HepG2 (cell line): ENCODE measurements around the gene SLC39A2. TPM values are rescaled to one million over a fixed set of nuclear protein-coding genes. Genes with fewer than 3 reads are reported as not detected.

Experiments
- CBFB ChIP-seq: sonication (generic); formaldehyde crosslinking; IDR thresholded peaks from 2 replicates; pipeline ENCODE4 v1.4.0; 2020; ENCODE audit warnings: missing genetic modification reagents
- CBX1 ChIP-seq: IDR thresholded peaks from one replicate; pipeline ENCODE4 v1.6.1; 2016; ENCODE audit warnings: antibody characterized with exemption, low read depth
- DMAP1 ChIP-seq: IDR thresholded peaks from 2 replicates; pipeline ENCODE4 v1.6.1; 2016
- FIP1L1 ChIP-seq: fragments of 200-400 bp; formaldehyde crosslinking; IDR thresholded peaks from 2 replicates; pipeline ENCODE4 v1.6.1; 2018; ENCODE audit warnings: low read depth, mild to moderate bottlenecking, low read length, moderate library complexity, borderline replicate concordance; ENCODE audit not compliant: insufficient read depth
- GTF2F1 ChIP-seq: fragments of 150-350 bp; IDR thresholded peaks from 2 replicates; pipeline ENCODE4 v1.6.1; 2014; ENCODE audit warnings: low read length
- NFKBIZ ChIP-seq: IDR thresholded peaks from 2 replicates; pipeline ENCODE4 v1.6.1; 2018; ENCODE audit warnings: missing genetic modification reagents, missing compliant biosample characterization
- PHF20 ChIP-seq: sonication (generic); formaldehyde crosslinking; IDR thresholded peaks from 2 replicates; pipeline ENCODE4 v1.5.0; 2020; ENCODE audit warnings: mild to moderate bottlenecking, missing genetic modification reagents
- PHF8 ChIP-seq: sonication (generic); formaldehyde crosslinking; IDR thresholded peaks from 2 replicates; pipeline ENCODE4 v1.5.0; 2020; ENCODE audit warnings: missing genetic modification reagents
- POLR2A ChIP-seq, 2 experiments: IDR thresholded peaks; 2 replicates each; pipeline ENCODE4 v1.6.1; 2011; ENCODE audit warnings: low read depth in 2 of 2, low read length in 2 of 2, mild to moderate bottlenecking in 1 of 2, moderate library complexity in 1 of 2; ENCODE audit not compliant: insufficient read depth in 1 of 2
- POLR2AphosphoS2 ChIP-seq: IDR thresholded peaks from 2 replicates; pipeline ENCODE4 v1.6.1; 2011; ENCODE audit warnings: low read depth, low read length, improper control_type of control experiment
- SPEN ChIP-seq: sonication (generic); formaldehyde crosslinking; IDR thresholded peaks from 2 replicates; pipeline ENCODE4 v1.5.1; 2020; ENCODE audit warnings: low read depth, mild to moderate bottlenecking, missing genetic modification reagents
- TOPORS ChIP-seq: sonication (generic); formaldehyde crosslinking; IDR thresholded peaks from 2 replicates; pipeline ENCODE4 v1.8.0; 2023; ENCODE audit warnings: mild to moderate bottlenecking, missing genetic modification reagents
- YEATS2 ChIP-seq: sonication (generic); formaldehyde crosslinking; IDR thresholded peaks from 2 replicates; pipeline ENCODE4 v1.4.0; 2020; ENCODE audit warnings: missing genetic modification reagents, borderline replicate concordance
- ZNF557 ChIP-seq: sonication (generic); formaldehyde crosslinking; IDR thresholded peaks from 2 replicates; pipeline ENCODE4 v1.4.0; 2020; ENCODE audit warnings: missing genetic modification reagents
- ZNF589 ChIP-seq: sonication (generic); formaldehyde crosslinking; conservative IDR thresholded peaks from 2 replicates; pipeline ENCODE4 v1.8.0; 2022; ENCODE audit warnings: mild to moderate bottlenecking, moderate library complexity, missing genetic modification reagents
- ZNF720 ChIP-seq: sonication (generic); formaldehyde crosslinking; IDR thresholded peaks from 2 replicates; pipeline ENCODE4 v1.4.0; 2020; ENCODE audit warnings: missing genetic modification reagents
- polyA plus RNA-seq, 8 experiments: library from polyadenylated mRNA; depleted of rRNA in 3 of 8; stranded (reverse) in 7 of 8; unstranded in 1 of 8; fragments of >200 nt; fragmentation: Illumina TruSeq in 4 of 8; extraction: Trizol in 4 of 8; gene quantifications; 2 replicates each; pipeline versions ENCODE4 v1.2.1 to v1.2.3, GENCODE V29; 2011 to 2016; ENCODE audit warnings: low read depth in 4 of 8, missing spikeins in 1 of 8, mixed read lengths in 1 of 8; ENCODE audit not compliant: insufficient read depth in 1 of 8
- total RNA-seq, 5 experiments: library from RNA; depleted of rRNA; stranded (reverse); fragments of >200 nt; fragmentation: Illumina TruSeq; extraction: Trizol; gene quantifications; 2 replicates each; pipeline ENCODE4 v1.2.3, GENCODE V29; 2016; ENCODE audit warnings: low read depth in 1 of 5
- TF ChIP-seq, protein P1 (sequence below): sonication (generic); formaldehyde crosslinking; IDR thresholded peaks from 2 replicates; pipeline ENCODE4 v1.4.0; 2020; ENCODE audit warnings: missing genetic modification reagents
- TF ChIP-seq, protein P2 (sequence below): sonication (generic); formaldehyde crosslinking; IDR thresholded peaks from 2 replicates; pipeline ENCODE4; 2020; ENCODE audit warnings: missing genetic modification reagents, mild to moderate bottlenecking, borderline replicate concordance
- TF ChIP-seq, protein P3 (sequence below): sonication (generic); formaldehyde crosslinking; IDR thresholded peaks from 2 replicates; pipeline ENCODE4 v1.4.0; 2020; ENCODE audit warnings: missing genetic modification reagents, borderline replicate concordance

Gene SLC39A2
- total and polyA plus RNA-seq, 2 of the 13 experiments (the other 11 are each of a cell fraction or from before 2014, with no cell fraction given) = 0.08 to 0.11 TPM

- TF ChIP-seq, protein P1, sequence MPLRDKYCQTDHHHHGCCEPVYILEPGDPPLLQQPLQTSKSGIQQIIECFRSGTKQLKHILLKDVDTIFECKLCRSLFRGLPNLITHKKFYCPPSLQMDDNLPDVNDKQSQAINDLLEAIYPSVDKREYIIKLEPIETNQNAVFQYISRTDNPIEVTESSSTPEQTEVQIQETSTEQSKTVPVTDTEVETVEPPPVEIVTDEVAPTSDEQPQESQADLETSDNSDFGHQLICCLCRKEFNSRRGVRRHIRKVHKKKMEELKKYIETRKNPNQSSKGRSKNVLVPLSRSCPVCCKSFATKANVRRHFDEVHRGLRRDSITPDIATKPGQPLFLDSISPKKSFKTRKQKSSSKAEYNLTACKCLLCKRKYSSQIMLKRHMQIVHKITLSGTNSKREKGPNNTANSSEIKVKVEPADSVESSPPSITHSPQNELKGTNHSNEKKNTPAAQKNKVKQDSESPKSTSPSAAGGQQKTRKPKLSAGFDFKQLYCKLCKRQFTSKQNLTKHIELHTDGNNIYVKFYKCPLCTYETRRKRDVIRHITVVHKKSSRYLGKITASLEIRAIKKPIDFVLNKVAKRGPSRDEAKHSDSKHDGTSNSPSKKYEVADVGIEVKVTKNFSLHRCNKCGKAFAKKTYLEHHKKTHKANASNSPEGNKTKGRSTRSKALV (CRISPR knock-in tag) = peak; percentile 62; the same call in 1 of the 2 replicates
- TF ChIP-seq POLR2A (IDR thresholded peaks at IDR 0.05; ENCODE audit: insufficient read depth in 1 of 2, low read depth in 2 of 2, low read length in 2 of 2) (peak; percentile 81 to 86), PHF20 (peak; percentile 94), ZNF720 (no peak), PHF8 (peak; percentile 95), TOPORS (CRISPR knock-in tag) (peak; percentile 34; the same call in 1 of the 2 replicates), NFKBIZ (CRISPR knock-in tag) (no peak), ZNF557 (no peak), SPEN (CRISPR knock-in tag) (peak; percentile 85), ZNF589 (CRISPR knock-in tag) (no peak), POLR2AphosphoS2 (no peak), DMAP1 (peak; percentile 65; the same call in 1 of the 2 replicates), GTF2F1 (0 out of 2 replicates have a peak, but pooled peaks have one; percentile 37), CBFB (CRISPR knock-in tag) (peak; percentile 61; the same call in 1 of the 2 replicates), CBX1 (no peak), FIP1L1 (no peak), YEATS2 (CRISPR knock-in tag) (peak; percentile 45; the same call in 1 of the 2 replicates)
- TF ChIP-seq, protein P2, sequence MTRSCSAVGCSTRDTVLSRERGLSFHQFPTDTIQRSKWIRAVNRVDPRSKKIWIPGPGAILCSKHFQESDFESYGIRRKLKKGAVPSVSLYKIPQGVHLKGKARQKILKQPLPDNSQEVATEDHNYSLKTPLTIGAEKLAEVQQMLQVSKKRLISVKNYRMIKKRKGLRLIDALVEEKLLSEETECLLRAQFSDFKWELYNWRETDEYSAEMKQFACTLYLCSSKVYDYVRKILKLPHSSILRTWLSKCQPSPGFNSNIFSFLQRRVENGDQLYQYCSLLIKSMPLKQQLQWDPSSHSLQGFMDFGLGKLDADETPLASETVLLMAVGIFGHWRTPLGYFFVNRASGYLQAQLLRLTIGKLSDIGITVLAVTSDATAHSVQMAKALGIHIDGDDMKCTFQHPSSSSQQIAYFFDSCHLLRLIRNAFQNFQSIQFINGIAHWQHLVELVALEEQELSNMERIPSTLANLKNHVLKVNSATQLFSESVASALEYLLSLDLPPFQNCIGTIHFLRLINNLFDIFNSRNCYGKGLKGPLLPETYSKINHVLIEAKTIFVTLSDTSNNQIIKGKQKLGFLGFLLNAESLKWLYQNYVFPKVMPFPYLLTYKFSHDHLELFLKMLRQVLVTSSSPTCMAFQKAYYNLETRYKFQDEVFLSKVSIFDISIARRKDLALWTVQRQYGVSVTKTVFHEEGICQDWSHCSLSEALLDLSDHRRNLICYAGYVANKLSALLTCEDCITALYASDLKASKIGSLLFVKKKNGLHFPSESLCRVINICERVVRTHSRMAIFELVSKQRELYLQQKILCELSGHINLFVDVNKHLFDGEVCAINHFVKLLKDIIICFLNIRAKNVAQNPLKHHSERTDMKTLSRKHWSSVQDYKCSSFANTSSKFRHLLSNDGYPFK (CRISPR knock-in tag) = peak; percentile 86; the same call in 1 of the 2 replicates
- TF ChIP-seq, protein P3, sequence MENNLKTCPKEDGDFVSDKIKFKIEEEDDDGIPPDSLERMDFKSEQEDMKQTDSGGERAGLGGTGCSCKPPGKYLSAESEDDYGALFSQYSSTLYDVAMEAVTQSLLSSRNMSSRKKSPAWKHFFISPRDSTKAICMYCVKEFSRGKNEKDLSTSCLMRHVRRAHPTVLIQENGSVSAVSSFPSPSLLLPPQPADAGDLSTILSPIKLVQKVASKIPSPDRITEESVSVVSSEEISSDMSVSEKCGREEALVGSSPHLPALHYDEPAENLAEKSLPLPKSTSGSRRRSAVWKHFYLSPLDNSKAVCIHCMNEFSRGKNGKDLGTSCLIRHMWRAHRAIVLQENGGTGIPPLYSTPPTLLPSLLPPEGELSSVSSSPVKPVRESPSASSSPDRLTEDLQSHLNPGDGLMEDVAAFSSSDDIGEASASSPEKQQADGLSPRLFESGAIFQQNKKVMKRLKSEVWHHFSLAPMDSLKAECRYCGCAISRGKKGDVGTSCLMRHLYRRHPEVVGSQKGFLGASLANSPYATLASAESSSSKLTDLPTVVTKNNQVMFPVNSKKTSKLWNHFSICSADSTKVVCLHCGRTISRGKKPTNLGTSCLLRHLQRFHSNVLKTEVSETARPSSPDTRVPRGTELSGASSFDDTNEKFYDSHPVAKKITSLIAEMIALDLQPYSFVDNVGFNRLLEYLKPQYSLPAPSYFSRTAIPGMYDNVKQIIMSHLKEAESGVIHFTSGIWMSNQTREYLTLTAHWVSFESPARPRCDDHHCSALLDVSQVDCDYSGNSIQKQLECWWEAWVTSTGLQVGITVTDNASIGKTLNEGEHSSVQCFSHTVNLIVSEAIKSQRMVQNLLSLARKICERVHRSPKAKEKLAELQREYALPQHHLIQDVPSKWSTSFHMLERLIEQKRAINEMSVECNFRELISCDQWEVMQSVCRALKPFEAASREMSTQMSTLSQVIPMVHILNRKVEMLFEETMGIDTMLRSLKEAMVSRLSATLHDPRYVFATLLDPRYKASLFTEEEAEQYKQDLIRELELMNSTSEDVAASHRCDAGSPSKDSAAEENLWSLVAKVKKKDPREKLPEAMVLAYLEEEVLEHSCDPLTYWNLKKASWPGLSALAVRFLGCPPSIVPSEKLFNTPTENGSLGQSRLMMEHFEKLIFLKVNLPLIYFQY (CRISPR knock-in tag) = peak; percentile 30; the same call in 1 of the 2 replicates
These were observed 9.1 kb upstream of the SLC39A2 start, which contains the start of gene METTL17 (continued) for GRCh38 chr14:20989787-20990600.
